Nephron (organoid): ENCODE measurements around the gene CSF1R.
A peak's percentile ranks its signal among the peaks of the same experiment; 100 is the strongest.

Experiments
- H3K27ac Mint-ChIP-seq, 3 experiments: 2 replicates each; pipeline ENCODE4 v1.8.0; 2020; ENCODE audit warnings: mixed read lengths in 3 of 3, mild to moderate bottlenecking in 2 of 3, moderate library complexity in 1 of 3
- H3K27me3 Mint-ChIP-seq: 2 replicates; pipeline ENCODE4 v1.8.0; 2021; ENCODE audit warnings: low read depth, mild to moderate bottlenecking, moderate library complexity, mixed read lengths
- H3K36me3 Mint-ChIP-seq: 2 replicates; pipeline ENCODE4 v1.8.0; 2020; ENCODE audit warnings: low read depth, mixed read lengths
- H3K4me1 Mint-ChIP-seq: 2 replicates; pipeline ENCODE4 v1.8.0; 2020; ENCODE audit warnings: mixed read lengths
- H3K4me3 Mint-ChIP-seq, 3 experiments: 2 replicates each; pipeline ENCODE4 v1.8.0; 2020; ENCODE audit warnings: mild to moderate bottlenecking in 3 of 3, mixed read lengths in 3 of 3, moderate library complexity in 2 of 3
- H3K9me3 Mint-ChIP-seq: 2 replicates; pipeline ENCODE4 v1.8.0; 2020; ENCODE audit warnings: mixed read lengths
- CTCF ChIP-seq, 3 experiments: fragments of 200-600 bp; sonication (generic); IDR thresholded peaks; one replicate each; pipeline ENCODE4 v1.5.0; 2021; ENCODE audit warnings: antibody characterized with exemption in 3 of 3; ENCODE audit not compliant: unreplicated experiment in 3 of 3

CSF1R gene

DNA sequence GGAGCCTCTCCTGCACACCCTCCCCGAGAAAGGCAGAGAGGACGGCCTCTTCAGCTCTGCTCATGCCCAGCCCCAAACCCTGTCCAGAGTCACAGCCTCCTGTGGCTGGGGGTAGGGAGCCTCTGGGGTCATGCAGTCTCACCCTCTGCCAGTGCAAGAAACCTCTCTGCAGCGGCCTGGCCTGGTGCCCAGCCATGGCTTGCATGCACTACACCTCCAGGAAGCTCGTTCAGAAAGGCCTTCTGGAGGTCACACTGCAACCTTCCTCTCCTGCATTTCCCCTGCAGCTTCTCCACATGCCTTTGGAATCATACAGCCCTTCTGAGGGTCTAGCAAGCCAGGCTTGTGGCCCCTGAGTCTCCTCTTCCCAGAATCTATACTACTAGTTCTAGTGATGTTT lies 17.9 kb downstream of the CSF1R start:
- no peak for TF ChIP-seq CTCF (IDR thresholded peaks at IDR 0.05; ENCODE audit: unreplicated experiment in 3 of 3)
- Mint-ChIP-seq H3K9me3 (no peaks in the 10 kb centered on the region), H3K27me3 (peaks cover 3% of the 10 kb centered on the region), H3K27ac (peak overlapping the region in 1 of 3 experiments; percentile 18), H3K4me1 (peaks cover 10% of the 10 kb centered on the region), H3K36me3 (no peaks in the 10 kb centered on the region), H3K4me3 (no peak overlapping the region)

GRCh38 chr5:150068071-150068470 lies 18.3 kb downstream of the CSF1R start:
- no peak for TF ChIP-seq CTCF (IDR thresholded peaks at IDR 0.05; ENCODE audit: unreplicated experiment in 3 of 3)
- Mint-ChIP-seq H3K9me3 (no peaks in the 10 kb centered on the region), H3K36me3 (no peaks in the 10 kb centered on the region), H3K4me1 (peaks cover 10% of the 10 kb centered on the region), H3K27ac (no peak overlapping the region), H3K4me3 (no peak overlapping the region), H3K27me3 (peaks cover 3% of the 10 kb centered on the region)

- no peak for TF ChIP-seq CTCF (IDR thresholded peaks at IDR 0.05; ENCODE audit: unreplicated experiment in 3 of 3)
- Mint-ChIP-seq H3K4me3 (no peak overlapping the region), H3K4me1 (peaks cover 10% of the 10 kb centered on the region), H3K9me3 (no peaks in the 10 kb centered on the region), H3K27me3 (peaks cover 3% of the 10 kb centered on the region), H3K36me3 (no peaks in the 10 kb centered on the region), H3K27ac (no peak overlapping the region)
Observed at GRCh38 chr5:150067405-150067960, 18.9 kb downstream of the CSF1R start.

DNA sequence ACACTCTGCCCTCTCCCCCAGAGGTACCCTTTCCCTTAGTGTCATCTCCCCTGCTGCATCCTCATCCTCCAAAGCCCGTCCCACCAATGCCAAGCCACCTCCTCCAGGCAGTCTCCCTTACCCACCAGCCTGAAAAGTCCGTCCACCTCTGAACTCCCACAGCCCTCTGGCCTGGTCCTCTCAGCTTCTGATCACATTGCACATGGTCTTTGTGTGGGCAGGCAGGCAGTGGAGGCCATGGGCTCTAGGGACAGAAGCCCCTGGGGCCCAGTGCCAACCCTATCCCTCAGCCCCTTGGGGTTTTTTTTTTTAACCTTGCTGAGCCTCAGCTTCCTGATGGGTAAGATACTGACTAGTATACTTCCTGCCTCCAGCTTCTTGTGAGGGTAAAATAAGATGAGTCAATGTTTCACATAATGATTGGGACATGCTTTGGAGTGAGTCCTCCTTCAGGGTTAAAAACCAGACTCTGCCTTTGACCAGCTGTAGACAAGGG lies 19.4 kb downstream of the CSF1R start:
- no peak for TF ChIP-seq CTCF (IDR thresholded peaks at IDR 0.05; ENCODE audit: unreplicated experiment in 3 of 3)
- no peak overlapping the region for H3K27ac Mint-ChIP-seq
- peaks cover 10% of the 10 kb centered on the region for H3K4me1 Mint-ChIP-seq
- H3K9me3 Mint-ChIP-seq, result no peaks in the 10 kb centered on the region
- no peak overlapping the region for H3K4me3 Mint-ChIP-seq
- H3K27me3 Mint-ChIP-seq, result peaks cover 3% of the 10 kb centered on the region
- no peaks in the 10 kb centered on the region for H3K36me3 Mint-ChIP-seq

DNA sequence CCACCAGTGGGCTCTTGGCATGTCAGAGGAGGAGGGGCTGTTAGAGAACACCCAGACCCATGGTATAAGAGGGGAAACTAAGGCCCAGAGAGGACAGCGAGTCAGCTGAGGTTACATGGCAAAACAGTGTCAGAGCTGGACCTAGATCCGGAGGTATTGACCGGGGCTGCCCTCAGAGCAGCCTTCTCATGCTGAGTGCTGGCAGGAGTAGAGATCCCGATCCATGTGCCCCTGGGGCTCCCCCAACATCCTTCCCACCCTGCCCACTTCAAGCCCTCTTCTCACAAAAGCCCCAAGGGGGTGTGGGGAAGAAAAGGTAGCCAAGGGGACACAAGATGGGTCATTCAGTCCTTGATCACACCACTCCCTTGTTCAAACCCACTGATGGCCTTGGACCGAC lies 19.9 kb downstream of the CSF1R start:
- Mint-ChIP-seq H3K27ac (no peak overlapping the region), H3K36me3 (no peaks in the 10 kb centered on the region), H3K4me1 (peaks cover 10% of the 10 kb centered on the region), H3K4me3 (no peak overlapping the region), H3K27me3 (peaks cover 3% of the 10 kb centered on the region), H3K9me3 (no peaks in the 10 kb centered on the region)
- no peak for TF ChIP-seq CTCF (IDR thresholded peaks at IDR 0.05; ENCODE audit: unreplicated experiment in 3 of 3)

- H3K36me3 Mint-ChIP-seq, result no peaks in the 10 kb centered on the region
- no peak for TF ChIP-seq CTCF (IDR thresholded peaks at IDR 0.05; ENCODE audit: unreplicated experiment in 3 of 3)
- H3K4me1 Mint-ChIP-seq, result peaks cover 10% of the 10 kb centered on the region
- H3K9me3 Mint-ChIP-seq, result no peaks in the 10 kb centered on the region
- H3K4me3 Mint-ChIP-seq, result no peak overlapping the region
- H3K27ac Mint-ChIP-seq, result no peak overlapping the region
- peaks cover 3% of the 10 kb centered on the region for H3K27me3 Mint-ChIP-seq
Observed at GRCh38 chr5:150065886-150066285, 20.5 kb downstream of the CSF1R start.
